ENCODE results near the gene DDI2.

DDI2 gene

GRCh38 chr1:15605398-15606383 is 11.6 kb upstream of the DDI2 start:
- no peak for DNase-seq (ENCODE audit: low spot score)

DNA sequence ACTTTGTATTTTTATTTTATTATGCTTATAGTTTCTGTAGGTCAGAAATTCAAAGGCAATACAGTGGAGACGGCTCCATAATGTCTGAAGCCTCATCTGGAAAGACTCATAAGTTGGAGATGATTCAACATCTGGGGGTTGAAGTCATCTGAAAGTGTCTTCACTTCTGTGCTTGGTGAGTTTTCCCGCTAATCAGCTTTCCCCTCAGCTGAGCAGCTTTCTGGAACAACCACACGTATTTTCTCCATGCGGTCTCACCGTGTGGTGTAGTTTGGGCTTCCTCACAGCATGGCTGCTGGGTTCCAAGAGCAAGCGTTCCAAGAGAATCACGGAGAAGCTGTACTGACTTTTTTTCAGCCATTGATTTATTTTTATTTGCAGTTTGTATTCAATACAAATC is 7.6 kb upstream of the DDI2 start:
- DNase-seq (ENCODE audit: low spot score): no peak

DNA sequence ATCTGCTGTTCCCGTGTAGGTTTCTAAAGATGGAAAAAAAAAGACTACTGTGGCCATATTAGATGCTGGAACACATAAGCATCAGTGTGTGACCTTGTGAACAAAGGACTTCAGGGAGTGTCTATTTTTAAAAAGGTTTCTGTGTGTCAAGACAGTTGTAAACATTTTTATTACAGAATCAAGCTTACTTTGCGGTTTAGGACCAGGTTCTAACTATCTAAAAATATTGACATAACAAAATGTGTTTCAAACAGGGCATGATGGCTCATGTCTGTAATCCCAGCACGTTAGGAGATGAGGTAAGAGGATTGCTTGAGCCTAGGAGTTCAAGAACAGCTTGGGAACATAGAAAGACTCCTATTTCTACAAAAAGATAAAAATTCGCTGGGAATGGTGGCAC is 7.1 kb upstream of the DDI2 start:
- no peak for DNase-seq (ENCODE audit: low spot score)

DNA sequence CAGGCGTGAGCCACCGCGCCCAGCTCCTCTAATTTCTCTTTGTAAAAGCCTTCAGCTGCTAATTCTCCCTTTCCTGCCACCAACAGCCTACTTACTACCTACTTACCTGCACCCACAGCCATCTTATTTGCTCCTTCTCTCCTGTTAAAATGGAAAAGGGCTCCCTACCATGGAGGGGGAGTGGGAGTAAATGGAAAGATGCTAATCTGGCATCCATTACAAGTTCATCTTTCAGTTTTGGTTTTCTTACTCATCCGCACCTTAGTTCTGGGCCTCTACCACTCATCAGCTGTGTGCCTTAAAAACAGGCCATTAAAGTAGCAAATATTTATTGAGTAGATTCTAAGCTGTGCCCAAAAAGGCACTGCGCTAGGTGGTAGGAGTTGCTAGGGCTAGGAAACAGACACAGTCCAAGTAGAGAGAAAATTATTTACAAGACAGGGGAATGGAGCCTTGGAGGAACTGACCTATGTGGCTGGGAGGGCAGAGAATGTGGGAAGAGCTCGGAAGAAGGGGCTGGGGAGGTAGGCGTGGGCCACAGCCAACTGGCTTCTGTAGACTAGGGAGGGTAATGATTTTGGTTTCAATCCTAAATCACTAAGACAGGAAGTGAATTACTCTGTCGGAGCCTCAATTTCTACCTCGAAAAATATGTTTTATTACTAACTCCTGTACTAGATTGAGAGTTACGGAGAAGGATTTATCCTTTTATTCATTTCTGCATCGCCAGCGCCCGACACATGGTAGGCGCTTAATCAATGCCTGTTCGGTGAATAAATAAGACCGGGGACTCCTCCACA is 685 bp upstream of the DDI2 start:
- no peak for DNase-seq (ENCODE audit: low spot score)

GRCh38 chr1:15618077-15618654 is 908 bp downstream of the DDI2 start:
- no peak for DNase-seq (ENCODE audit: low spot score)

GRCh38 chr1:15618655-15619525 is 1.6 kb downstream of the DDI2 start:
- DNase-seq (ENCODE audit: low spot score): no peak

DNA sequence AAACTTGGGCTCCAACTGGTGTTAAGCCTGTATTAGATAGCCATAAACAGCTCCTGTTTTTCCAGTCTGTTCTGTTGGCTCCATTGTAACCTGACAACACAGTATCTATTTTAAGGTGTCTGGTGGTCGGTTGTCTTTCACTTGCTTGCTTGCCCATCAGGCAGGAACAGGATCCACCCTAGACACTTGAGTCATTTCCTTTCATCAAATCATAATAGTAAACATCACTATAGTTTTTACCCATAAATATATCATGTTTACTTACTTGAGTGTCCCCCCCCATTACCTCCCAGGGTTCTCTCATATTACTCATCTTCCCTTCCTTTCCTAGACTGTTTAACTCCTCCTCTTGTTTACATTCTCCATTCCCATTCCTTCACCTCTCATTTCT is 2.9 kb downstream of the DDI2 start:
- no peak for DNase-seq (ENCODE audit: low spot score)

DNA sequence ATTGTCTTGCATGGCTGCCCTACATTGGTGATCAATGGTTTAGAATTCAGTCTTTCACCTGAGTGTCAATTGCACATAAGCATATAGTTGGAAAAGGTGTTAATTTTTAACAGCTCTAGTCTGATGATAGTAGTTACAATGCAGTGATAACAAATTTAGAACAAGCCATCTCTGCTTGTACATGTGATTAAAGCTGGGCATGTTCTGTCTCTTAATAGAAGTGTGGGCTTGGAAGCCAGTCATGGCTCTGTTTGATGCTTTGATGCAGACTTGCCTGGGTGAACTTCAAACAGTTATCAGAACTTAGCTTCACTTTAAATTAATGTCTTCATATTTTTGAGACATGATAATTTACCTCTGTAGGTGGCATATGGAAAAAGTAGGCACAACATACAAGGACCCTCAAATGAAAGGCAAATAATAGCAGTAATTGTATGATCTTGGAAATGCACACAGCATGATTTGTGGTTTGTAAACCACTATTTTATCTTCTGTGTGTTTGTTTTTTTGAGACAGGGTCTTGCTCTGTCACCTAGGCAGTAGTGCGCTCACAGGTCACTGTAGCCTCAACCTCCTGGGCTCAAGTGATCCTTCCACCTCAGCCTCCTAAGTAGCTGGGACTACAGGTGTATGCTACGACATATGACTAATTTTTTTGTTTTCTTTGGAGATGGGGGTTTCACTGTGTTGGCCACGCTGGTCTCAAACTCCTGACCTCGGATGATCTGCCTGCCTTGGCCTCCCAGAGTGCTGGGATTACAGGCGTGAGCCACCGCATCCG is 3.8 kb downstream of the DDI2 start:
- DNase-seq (ENCODE audit: low spot score): no peak

GRCh38 chr1:15621975-15622374 is 4.7 kb downstream of the DDI2 start:
- DNase-seq (ENCODE audit: low spot score): no peak

- no peak for DNase-seq (ENCODE audit: low spot score)
Measured at GRCh38 chr1:15622712-15623373, 5.6 kb downstream of the DDI2 start.

- DNase-seq (ENCODE audit: low spot score): no peak
Measured at GRCh38 chr1:15623435-15623834, 6.2 kb downstream of the DDI2 start.

DNA sequence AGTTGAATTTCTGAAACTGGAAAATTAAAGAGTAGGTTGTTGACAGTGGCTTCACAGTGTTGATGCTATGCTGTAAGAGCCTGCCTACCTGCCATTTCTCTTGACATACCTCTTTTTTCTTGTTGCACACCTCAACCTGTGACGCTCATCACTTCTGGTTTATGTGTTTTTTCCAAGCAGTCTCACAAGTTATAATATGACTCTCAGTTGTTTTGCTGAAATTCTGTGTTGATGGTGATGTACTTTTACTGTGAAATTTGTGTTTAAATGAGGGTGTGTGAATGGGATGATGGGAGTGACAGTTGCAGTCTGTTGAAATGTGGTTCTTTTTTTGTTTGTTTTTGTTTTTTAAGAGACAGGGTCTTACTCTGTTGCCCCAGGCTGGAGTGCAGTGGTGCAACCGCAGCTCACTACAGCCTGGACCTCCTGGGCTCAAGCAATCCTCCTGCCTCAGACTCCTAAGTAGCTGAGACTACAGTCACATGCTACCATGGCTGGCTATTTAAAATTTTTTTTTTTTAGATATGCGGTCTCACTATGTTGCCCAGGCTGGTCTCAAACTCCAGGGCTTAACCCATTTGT is 7.0 kb downstream of the DDI2 start:
- DNase-seq (ENCODE audit: low spot score): no peak

DNA sequence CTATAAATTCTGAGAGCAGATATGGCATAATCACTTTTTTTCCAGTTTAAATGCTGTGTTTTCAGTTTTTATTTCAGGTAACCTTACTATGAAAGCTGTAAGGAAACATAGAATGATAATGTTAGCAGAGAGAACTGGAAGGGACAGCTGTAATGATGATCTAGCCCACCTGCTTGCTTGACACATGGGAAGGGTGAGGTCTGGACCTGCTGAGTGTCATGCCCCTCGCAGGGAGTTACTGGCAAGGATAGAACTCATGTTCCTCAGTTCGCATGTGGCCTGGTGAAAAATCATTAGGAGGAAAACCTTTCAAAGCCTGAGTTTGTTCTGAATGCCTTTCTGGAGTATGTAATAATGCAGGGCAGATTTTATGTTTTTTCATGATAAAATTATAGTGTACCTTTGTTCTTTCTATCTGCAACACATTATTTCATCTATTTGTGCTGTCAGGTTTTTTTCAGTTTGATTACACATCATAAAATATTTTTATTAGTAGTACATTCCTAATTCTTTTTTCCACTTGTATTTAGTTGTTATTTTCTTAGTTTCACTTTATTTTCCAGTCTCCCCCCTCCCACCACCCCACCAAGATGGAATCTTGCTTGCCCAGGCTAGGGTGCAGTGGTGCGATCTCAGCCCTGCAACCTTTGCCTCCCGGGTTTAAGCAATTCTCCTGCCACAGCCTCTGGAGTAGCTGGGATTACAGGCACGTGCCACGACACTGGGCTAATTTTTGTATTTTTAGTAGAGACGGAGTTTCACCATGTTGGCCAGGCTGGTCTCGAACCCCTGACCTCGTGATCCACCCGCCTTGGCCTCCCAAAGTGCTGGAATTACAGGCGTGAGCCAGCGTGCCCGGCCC is 8.0 kb downstream of the DDI2 start:
- DNase-seq (ENCODE audit: low spot score): no peak

- DNase-seq (ENCODE audit: low spot score): no peak
Measured at GRCh38 chr1:15626269-15626950, 9.2 kb downstream of the DDI2 start.

DNA sequence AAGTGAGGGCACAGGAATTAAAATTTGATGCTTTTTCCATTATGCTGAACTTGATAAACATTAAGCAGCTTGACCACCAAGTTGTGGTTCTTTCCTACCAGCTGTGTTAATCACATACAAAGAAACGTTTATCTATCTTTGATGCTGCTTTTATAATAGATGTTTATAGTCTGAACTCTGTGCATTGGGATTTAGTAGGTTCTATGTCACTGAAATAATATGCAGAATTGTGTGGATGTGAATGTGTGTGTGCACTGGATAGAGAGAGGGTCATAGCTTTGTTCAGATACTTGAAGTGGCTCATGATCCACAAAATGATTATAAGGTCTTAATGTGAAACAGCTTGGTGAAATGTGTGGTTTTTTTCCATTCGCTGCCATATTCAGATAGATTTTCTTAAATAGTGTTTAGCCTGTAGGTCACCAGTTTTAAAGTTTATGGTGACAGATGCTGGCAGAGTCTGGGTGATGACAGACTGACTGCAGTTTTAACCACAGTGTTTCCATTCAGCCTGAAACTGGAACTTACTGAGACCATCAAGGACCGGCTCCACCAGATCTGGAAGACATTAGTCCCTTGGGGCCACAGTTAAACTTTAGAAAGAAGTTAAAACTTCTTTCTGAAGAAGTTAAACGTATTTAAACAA is 10.2 kb downstream of the DDI2 start:
- no peak for DNase-seq (ENCODE audit: low spot score)

GRCh38 chr1:15628003-15628402 is 10.7 kb downstream of the DDI2 start:
- no peak for DNase-seq (ENCODE audit: low spot score)

DNA sequence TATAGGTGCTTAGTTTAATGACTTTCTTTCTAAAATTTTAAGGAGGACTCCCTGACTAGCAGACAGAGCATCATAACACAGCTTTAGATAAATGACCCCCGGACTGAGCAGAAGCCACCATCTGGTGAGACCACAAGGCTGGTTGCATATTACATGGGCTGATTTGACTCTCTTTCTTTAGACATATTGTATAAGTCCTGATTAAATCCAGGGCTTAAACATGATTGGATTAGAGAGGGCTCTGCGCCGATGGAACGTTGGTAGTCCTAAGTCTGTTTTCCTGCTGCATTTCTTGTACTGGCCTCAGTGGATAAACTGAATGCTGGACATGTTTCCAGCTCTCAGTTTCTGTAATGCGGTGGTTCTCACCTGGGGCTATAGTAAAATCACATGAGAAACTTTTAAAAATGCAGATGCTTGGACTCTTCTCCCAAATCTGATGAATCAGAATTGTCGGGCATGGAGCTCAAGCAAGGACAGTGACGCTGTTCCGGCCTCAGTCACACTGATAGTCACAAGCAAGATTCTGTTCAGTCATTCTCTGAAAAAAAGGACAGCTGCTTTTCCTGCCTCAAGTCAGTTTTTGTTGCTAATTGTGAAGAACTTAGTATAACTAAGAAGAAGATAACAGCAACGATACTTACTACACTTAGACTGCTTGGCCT is 16.6 kb downstream of the DDI2 start:
- DNase-seq (ENCODE audit: low spot score): peak; percentile 51

Data from D341Med (cell line).